ENCODE data around the gene KRR1.
"Not testable (repeated sequence)": the region's sequence is repeated elsewhere in the genome, so short reads cannot be mapped to it uniquely, and the experiment has no call there.

The KRR1 gene

GRCh38 chr12:75528272-75528671, 16.9 kb upstream of the KRR1 start:
- intact Hi-C loops (cut with DNase I) = loop anchor here (5.0 kb wide), 1 partner anchor 504 kb away; the partner anchor contains the start of gene PHLDA1
- peak in 16 of 42 donors; percentile 2 to 57 (median 22) for DNase-seq

GRCh38 chr12:75526655-75527511, 15.5 kb upstream of the KRR1 start:
- intact Hi-C loops (cut with DNase I) = loop anchor here (5.0 kb wide), 1 partner anchor 505 kb away; the partner anchor contains the start of gene PHLDA1
- peak in 19 of 42 donors; percentile 3 to 46 (median 12) for DNase-seq

GRCh38 chr12:75525263-75525662, 13.9 kb upstream of the KRR1 start:
- DNase-seq = no peak

GRCh38 chr12:75522124-75522523, 10.7 kb upstream of the KRR1 start:
- DNase-seq; intact Hi-C loops (cut with DNase I): not testable (repeated sequence)

More at GRCh38 chr12:75525263-75525662, 13.9 kb upstream of the KRR1 start:
- intact Hi-C loops (cut with DNase I) = loop anchor here (5.0 kb wide), 1 partner anchor 507 kb away; the partner anchor contains the start of gene PHLDA1

GRCh38 chr12:75521224-75521623, 9.8 kb upstream of the KRR1 start:
- intact Hi-C loops (cut with DNase I); DNase-seq: not testable (repeated sequence)

GRCh38 chr12:75509621-75510020, 1.8 kb downstream of the KRR1 start:
- intact Hi-C loops (cut with DNase I) = loop anchor here (5.0 to 10.0 kb wide), 4 partner anchors 115 to 1055 kb away; partner anchors contain the start of genes BBS10, CAPS2, GLIPR1L1 and GLIPR1L2
- no peak for DNase-seq

GRCh38 chr12:75508159-75508558, 3.2 kb downstream of the KRR1 start:
- intact Hi-C loops (cut with DNase I) = loop anchor here (10.0 kb wide), 2 partner anchors 113 to 173 kb away; partner anchors contain the start of genes CAPS2, GLIPR1L1 and GLIPR1L2
- no peak for DNase-seq

GRCh38 chr12:75507086-75507485, 4.3 kb downstream of the KRR1 start:
- no peak for DNase-seq
- intact Hi-C loops (cut with DNase I) = loop anchor here (10.0 kb wide), 2 partner anchors 112 to 172 kb away; partner anchors contain the start of genes CAPS2, GLIPR1L1 and GLIPR1L2

- no peak for DNase-seq
- intact Hi-C loops (cut with DNase I) = loop anchor here (10.0 kb wide), 2 partner anchors 111 to 171 kb away; partner anchors contain the start of genes CAPS2, GLIPR1L1 and GLIPR1L2
Measured at GRCh38 chr12:75505706-75506312, 5.6 kb downstream of the KRR1 start.

GRCh38 chr12:75503866-75504265, 7.5 kb downstream of the KRR1 start:
- DNase-seq = no peak
- intact Hi-C loops (cut with DNase I) = loop anchor here (10.0 kb wide), 2 partner anchors 109 to 169 kb away; partner anchors contain the start of genes CAPS2, GLIPR1L1 and GLIPR1L2

GRCh38 chr12:75503459-75503858, 8.0 kb downstream of the KRR1 start:
- intact Hi-C loops (cut with DNase I) = loop anchor here (10.0 kb wide), 2 partner anchors 109 to 169 kb away; partner anchors contain the start of genes CAPS2, GLIPR1L1 and GLIPR1L2
- no peak for DNase-seq

GRCh38 chr12:75491169-75491568, 20.2 kb downstream of the KRR1 start:
- no peak for DNase-seq
- intact Hi-C loops (cut with DNase I) = no loop called here

GRCh38 chr12:75489613-75490210, 21.7 kb downstream of the KRR1 start:
- DNase-seq = peak in 10 of 42 donors; percentile 5 to 53 (median 30)
- intact Hi-C loops (cut with DNase I) = no loop called here

- no peak for DNase-seq
- intact Hi-C loops (cut with DNase I) = no loop called here
Measured at GRCh38 chr12:75489187-75489586, 22.2 kb downstream of the KRR1 start.

GRCh38 chr12:75488553-75488952, 22.9 kb downstream of the KRR1 start:
- peak in 7 of 42 donors; percentile 4 to 49 (median 30) for DNase-seq
- intact Hi-C loops (cut with DNase I) = no loop called here

GRCh38 chr12:75487308-75487707, 24.1 kb downstream of the KRR1 start:
- no peak for DNase-seq
- intact Hi-C loops (cut with DNase I) = no loop called here

- intact Hi-C loops (cut with DNase I); DNase-seq: not testable (repeated sequence)
Measured at GRCh38 chr12:75484450-75484849, 27.0 kb downstream of the KRR1 start.

- intact Hi-C loops (cut with DNase I) = no loop called here
Measured at GRCh38 chr12:75483431-75483830, 28.0 kb downstream of the KRR1 start.

GRCh38 chr12:75482646-75483045, 28.8 kb downstream of the KRR1 start:
- intact Hi-C loops (cut with DNase I) = no loop called here
- no peak for DNase-seq

More at GRCh38 chr12:75483431-75483830, 28.0 kb downstream of the KRR1 start:
- no peak for DNase-seq
